ENCODE data around the gene PIEZO2.
A peak's percentile ranks its signal among the peaks of the same experiment; 100 is the strongest.
"Not testable (repeated sequence)": the region's sequence is repeated elsewhere in the genome, so short reads cannot be mapped to it uniquely, and the experiment has no call there.

The PIEZO2 gene

DNA sequence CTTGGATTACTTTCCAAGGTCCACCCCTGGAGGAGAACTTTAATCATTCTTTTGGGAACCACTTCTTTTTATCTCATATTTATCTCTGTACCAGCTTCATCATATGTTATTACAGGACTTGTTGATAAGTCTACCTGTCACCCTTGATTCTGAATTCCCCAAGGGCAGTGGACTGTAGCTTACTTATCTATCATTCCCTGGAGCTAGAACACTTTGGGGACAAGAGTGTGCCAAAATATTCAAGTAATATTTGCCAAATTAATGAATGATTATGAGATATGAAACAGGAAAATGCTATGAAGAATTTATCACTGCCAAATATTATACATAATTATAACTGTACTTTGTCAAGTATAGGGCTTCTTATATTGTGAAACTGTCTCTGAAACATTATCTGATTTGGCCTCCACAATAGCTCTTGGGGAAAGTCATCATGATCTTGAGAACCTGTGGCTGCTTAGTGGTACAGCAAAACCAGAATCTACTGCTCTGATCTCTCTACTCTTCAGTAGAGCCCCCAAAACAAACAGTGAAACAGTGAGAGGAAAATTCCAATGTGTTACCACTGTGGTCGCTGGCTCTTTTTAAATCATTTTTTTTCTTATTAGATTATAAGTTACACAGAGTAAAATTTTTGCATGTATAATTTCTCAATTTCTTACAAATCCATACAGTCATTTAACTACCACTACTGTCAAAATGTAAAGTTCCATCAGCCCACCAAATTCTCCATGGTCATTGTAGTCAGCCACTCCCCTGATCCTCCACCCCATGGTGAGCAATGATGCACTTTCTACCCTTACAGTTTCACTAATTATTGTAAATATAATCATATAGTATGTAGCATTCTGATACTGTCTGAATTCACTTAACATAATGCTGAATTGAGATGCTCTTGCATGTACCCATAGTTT is 197.5 kb downstream of the PIEZO2 start:
- DNase-seq, result no peak

DNA sequence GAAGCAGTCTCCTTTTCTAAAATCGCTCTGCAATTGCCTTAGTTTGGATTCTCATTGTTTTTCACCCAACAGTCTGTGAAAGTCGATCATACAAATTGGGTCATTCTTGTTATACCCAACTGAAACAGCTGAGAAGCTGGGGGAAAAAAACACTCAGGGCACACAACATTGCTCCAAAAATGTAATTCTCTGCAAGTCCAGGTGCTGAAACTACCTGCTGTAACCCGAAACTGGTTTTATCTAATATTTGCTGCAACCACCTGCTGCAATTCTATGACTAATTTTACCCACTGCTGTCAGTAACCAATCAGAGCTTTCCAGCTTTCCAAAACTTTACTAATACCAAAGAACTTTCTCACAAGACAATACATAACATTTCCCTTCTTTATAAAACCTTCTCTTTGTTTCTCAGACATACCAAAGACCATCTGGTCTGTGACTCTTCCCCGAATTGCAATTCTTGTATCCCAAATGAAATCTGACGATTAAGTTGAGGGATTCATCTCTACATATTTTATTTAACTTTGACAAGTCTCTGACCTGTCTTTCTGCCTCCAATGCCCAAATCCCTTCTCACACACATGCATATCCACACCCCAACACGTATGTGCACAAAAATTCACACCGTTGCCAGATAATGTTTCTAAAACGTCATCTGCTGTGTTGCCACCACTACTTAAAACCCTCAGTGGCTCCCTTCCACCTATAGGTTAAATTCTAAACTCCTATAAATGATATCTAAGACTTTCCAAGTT is 198.3 kb downstream of the PIEZO2 start:
- DNase-seq, result peak; percentile 3

GRCh38 chr18:10950080-10950875 is 199.1 kb downstream of the PIEZO2 start:
- DNase-seq, result no peak

- DNase-seq, result no peak
Measured at GRCh38 chr18:10949655-10950054, 199.7 kb downstream of the PIEZO2 start.

DNA sequence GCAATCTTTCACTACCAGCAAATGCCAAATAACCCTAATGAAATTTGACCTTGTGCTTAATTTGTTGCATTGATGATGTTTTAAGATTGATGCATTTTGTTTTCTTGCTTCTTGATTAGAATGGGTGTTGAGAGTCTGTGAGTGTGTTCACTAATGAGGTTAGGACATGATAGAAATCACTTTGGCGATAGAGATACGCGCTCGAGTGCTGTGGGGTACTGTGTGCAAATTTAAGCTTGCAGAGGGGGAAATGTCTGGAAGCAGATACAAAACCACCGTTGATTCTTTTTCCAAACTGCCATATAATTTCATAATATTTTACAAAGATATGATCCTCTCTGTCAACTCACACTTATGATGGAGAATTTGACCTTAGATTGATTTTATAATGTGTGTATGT is 200.9 kb downstream of the PIEZO2 start:
- no peak for DNase-seq

DNA sequence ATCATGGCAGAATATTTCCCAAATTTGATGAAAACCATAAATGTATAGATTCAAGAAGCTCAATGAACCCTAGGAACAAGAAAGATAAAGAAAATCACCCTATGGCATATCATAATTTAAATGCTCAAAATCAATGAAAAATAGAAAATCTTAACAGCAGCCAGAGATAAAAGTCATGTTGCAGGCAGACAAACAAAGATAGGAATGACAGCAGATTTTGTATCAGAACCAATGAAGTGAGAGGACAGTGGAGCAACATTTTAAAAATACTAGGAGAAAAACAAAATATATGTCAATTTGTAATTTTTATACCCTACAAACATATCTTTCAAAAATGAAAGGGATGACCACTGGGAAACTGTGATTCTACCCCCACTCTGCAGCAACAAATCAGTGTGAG is 203.3 kb downstream of the PIEZO2 start:
- DNase-seq, result no peak

DNA sequence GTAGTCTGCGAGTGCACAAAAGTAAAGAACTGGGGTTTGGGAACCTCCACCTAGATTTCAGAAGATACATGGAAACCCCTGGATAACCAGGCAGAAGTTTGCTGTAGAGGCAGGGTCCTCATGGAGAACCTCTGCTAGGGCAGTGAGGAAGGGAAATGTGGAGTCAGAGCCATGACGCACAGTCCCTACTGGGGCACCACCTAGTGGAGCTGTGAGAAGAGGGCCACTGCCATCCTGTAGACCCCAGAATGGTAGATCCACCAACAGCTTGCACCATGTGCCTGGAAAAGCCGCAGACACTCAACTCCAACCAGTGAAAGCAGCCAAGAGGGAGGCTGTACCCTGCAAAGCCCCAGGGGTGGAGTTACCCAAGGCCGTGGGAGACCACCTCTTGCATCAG is 206.4 kb downstream of the PIEZO2 start:
- no peak for DNase-seq

DNA sequence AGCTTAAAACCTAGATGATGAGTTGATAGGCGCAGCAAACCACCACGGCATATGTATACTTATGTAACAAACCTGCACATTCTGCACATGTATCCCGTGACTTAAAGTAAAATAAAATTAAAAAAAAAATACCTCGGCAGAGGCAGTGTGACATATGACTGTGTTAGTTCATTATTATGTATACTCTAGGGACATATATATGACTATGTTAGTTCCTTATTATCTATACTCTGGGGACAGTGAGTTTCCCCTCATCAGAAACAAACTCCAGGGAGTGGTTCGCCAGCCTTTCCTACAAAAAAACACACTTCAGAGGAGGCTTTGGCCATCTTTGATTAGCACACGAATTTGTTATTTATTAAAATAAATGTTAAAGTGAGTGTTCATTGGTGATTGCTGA is 209.5 kb downstream of the PIEZO2 start:
- DNase-seq, result no peak

GRCh38 chr18:10937743-10938640 is 211.4 kb downstream of the PIEZO2 start:
- DNase-seq, result no peak

DNA sequence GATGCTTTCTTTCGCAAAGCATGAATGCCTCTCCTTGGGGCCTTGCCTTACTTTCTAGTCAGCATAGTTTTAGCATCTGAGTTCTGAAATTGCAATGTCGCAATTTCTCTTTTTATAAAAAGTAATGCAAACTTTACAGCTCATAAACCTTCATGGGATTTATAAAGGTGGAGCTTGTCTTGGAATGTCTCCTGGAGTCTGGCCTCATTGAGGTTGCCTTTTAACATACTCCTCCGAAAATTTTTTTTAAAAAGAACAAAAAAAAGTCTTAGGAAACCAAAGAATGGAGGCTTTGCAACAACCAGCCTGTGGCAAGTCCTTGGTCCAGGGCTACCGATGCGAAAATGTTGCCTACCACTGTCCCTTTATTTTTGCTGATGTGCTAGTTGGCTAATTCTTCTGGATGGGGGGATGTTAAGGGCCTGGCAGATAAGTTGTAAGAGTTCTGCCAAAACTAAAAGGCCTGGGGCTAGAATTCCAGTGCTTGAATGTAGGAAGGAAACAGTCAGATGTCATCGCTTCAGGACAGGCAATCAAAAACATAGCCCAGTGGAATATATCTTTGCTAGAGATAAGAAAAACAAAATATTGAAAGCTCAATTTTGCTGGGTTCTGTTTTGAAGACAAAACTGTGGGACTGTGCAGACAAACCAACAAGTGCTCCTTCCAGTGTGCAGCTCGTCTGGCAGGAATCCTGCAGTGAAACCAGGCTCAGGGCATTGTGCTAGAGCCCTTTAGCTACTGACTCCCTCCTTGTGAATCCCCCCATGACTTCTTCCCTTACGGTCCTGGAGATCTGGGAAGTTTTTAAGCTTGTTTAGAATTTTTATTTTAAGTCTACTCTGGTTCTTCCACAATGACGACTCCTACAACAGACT is 213.0 kb downstream of the PIEZO2 start:
- no peak for DNase-seq

DNA sequence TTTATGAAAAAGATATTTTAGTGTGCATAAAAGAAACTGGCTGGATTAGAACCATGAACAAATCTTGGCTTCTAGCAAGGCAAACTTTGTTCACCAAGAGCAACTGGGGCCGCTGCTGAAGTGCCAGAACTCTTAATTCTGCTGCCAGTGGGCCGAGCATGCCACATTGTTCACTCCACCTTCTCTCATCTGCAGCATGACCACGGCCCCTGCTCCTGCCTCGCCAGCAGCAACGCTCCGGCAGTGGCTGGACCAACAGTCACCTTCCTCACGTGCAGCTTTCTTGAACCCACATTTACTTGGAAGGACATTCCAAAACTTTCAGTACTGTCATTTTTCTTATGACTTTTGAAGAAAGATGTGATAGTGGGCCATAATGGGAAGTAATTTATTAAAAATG is 213.8 kb downstream of the PIEZO2 start:
- DNase-seq, result no peak

DNA sequence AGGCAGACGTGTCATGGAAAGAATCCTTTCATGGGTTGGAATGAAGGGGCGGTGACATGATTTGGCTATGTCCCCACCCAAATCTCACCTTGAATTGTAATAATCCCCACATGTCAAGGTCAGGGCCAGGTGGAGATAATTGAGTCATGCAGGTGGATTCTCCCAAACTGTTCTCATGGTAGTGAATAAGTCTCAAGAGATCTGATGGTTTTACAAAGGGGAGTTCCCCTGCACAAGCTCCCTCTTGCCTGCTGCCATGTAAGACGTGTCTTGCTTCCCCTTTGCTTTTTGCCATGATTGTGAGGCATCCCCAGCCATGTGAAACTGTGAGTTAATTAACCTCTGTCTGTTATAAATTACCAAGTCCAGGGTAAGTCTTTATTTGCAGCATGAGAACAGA is 215.7 kb downstream of the PIEZO2 start:
- DNase-seq, result not testable (repeated sequence)

DNA sequence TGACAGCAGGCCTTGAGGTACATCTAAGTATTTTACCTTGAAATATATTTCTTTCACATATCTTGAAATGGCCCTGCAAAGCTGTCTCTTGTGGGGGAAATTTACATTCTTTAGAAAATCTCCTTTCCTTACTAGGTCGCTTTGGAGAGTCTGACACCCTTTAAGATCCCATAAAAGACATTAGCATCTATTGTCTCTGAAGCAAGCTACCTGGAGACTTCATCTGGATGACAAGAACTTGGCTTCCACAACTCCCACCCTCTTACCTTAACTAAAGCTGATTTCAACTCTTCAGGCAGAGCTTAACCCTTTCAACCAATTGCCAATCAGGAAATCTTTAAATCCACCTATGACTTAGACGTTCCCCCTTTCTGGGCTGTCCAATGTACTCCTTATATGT is 219.3 kb downstream of the PIEZO2 start:
- no peak for DNase-seq

DNA sequence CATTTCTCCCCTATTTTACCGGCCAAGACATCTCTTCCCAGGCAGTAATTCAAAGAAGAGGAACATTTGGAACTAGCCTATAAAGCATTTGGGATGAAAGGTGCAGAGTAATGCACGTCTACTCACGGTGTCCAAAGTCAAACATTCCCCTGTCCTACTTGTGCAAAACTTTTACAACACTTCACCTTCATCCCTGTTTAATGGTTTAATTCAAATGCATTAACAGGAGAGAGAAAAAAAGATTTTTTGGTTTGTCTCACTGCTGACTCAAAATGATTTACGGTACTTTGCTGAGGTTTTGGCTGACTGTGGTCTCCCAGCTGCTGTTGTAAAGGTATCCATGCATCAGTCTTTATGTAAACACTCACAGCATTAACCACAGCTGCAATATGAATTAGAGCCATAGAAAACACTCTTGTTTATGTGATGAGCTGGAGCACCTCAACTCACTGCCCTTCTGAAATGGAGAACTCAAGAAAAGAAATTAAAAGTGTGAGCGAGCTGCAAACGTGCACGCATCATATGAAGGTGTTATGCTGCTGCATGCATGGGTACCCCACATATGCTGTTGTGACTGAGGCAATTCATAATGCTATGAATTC is 220.5 kb downstream of the PIEZO2 start:
- no peak for DNase-seq

DNA sequence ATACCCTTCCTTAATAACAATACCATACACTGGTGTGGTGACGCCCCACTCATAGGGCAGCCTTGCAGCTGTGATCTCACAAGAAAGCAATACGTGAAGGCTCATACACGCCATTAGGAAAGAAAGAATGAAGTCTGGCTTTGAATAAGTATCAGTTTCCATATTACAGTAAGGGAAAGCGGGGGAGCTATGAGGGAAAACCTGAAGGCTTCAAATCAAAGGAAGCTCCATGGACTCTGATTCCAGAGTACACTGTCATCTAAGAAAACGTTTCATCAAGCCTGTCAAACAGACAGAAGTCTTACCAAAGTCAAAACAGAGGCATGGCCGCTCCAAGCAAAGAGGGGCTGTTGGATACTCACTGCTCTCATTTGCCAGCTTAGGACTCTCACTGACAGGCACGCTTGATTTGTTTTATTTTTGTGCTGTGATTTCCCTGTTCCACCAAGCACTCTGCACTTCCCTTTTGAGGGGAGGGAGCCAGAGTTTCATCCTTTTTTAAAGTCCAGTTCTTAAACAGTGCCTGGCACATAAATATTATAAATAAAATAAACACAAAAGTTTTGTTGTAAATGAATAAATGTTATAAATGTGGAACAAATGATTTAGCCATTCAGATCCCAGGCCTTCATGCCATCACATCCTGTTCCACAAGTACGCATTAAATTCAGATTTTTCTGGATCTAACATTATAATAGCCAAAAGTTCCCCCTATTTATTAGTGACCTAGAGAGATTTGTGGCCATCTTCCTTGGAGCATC is 221.2 kb downstream of the PIEZO2 start:
- no peak for DNase-seq

DNA sequence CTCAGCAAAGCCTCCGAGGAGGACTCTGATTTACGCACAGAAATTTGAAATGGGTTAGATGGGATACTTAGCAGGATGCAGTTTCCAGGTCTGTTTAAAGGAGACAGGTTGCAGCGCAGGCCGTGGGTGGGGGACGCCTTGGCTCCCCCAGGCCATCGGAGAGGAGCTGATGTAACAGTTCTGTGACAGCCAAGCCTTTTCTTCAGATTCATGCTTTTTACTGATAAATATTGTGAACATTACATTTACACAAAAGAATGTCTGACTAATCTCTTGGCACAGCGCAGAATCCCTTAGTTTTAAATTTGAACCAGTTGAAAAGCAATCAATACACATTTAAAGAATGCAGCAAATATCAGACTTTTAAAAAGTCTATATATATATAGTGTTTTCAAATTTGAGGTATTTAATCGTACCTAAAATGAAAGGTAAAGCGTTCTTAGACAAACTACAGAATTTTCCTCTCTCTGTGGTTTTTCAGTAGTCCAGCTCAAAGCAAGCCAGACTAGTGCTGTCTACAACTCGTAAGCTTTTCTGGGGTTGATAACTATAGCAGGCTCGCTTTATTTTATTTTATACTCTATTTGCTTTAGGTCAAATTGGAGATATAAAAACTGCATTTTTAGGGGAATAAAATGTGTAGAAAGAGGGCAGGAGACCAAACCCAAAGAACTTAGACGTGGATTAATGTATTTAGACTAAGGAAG is 221.9 kb downstream of the PIEZO2 start:
- no peak for DNase-seq

GRCh38 chr18:10926621-10927161 is 222.7 kb downstream of the PIEZO2 start:
- no peak for DNase-seq

GRCh38 chr18:10924290-10924689 is 225.1 kb downstream of the PIEZO2 start:
- DNase-seq, result no peak

DNA sequence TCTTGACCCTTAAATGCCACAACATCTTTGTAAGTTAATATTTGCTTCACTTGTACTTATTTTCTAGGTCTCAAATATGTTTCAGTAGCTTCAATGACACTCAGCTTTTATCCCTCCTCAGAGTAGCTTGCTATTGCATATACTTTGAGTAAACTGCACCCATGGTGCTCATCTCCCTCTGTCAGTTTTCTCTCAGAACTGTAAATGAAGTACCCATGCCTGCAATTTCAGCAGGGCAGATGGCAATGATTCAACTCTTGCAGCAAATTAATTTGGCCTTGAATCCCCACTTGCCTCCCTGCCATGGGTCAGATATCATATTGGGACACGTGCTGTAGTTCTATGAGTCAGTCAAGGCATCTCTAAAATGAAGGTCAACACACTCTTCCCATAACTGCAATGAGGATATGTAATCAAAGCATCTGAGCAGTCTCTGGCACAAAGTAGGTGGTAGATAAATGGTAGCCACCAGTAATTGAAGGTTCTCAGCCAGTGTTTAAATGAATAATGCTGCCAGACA is 225.8 kb downstream of the PIEZO2 start:
- DNase-seq, result no peak
